CD4-positive, alpha-beta T cell treated with Interleukin-4 for 1 hour (primary cell): ENCODE results near the gene SLC12A3.

Experiments
- DNase-seq, 2 donors: peaks; one replicate each; pipeline ENCODE4 v3.0.0-alpha.2; 2020 to 2022

SLC12A3 gene

GRCh38 chr16:56894331-56894917 lies 29.4 kb downstream of the SLC12A3 start:
- DNase-seq = no peak

GRCh38 chr16:56895813-56896212 lies 30.8 kb downstream of the SLC12A3 start:
- DNase-seq = no peak

- DNase-seq = no peak
Observed at GRCh38 chr16:56896244-56896643, 31.2 kb downstream of the SLC12A3 start.

- DNase-seq = no peak
Observed at GRCh38 chr16:56897026-56897799, 32.2 kb downstream of the SLC12A3 start.

- DNase-seq = peak in 1 of 2 donors; percentile 22
Observed at GRCh38 chr16:56898847-56899246, 33.8 kb downstream of the SLC12A3 start.

GRCh38 chr16:56903866-56904265 lies 38.9 kb downstream of the SLC12A3 start:
- no peak for DNase-seq

- DNase-seq = no peak
Observed at GRCh38 chr16:56907401-56907800, 42.4 kb downstream of the SLC12A3 start.

GRCh38 chr16:56909527-56909979 lies 44.5 kb downstream of the SLC12A3 start:
- no peak for DNase-seq

- no peak for DNase-seq
Observed at GRCh38 chr16:56910112-56910511, 45.1 kb downstream of the SLC12A3 start.

GRCh38 chr16:56910654-56911539 lies 45.9 kb downstream of the SLC12A3 start:
- DNase-seq = peak in 1 of 2 donors; percentile 23

GRCh38 chr16:56911771-56912571 lies 47.0 kb downstream of the SLC12A3 start:
- DNase-seq = peak in 1 of 2 donors; percentile 64

- DNase-seq = no peak
Observed at GRCh38 chr16:56912746-56913708, 48.0 kb downstream of the SLC12A3 start.

- no peak for DNase-seq
Observed at GRCh38 chr16:56914896-56915295, 49.9 kb downstream of the SLC12A3 start.

- no peak for DNase-seq
Observed at GRCh38 chr16:56915336-56916119, 50.5 kb downstream of the SLC12A3 start.

GRCh38 chr16:56916571-56917403 lies 51.8 kb downstream of the SLC12A3 start:
- peak; percentile 54 to 66 for DNase-seq

GRCh38 chr16:56918467-56919012 lies 53.5 kb downstream of the SLC12A3 start:
- DNase-seq = no peak

- no peak for DNase-seq
Observed at GRCh38 chr16:56919099-56919800, 54.2 kb downstream of the SLC12A3 start.

- DNase-seq = no peak
Observed at GRCh38 chr16:56921571-56921970, 56.6 kb downstream of the SLC12A3 start.
